HG03457 (cell line): Measurements from ENCODE around the gene OTULIN.
A peak's percentile ranks its signal among the peaks of the same experiment; 100 is the strongest.

ENCODE experiments used
- ATAC-seq: cut with Tn5 transposase; IDR thresholded peaks from one replicate; pipeline ENCODE4 v1.9.1; 2021; ENCODE audit warnings: moderate number of reproducible peaks; ENCODE audit not compliant: unreplicated experiment

OTULIN gene

DNA sequence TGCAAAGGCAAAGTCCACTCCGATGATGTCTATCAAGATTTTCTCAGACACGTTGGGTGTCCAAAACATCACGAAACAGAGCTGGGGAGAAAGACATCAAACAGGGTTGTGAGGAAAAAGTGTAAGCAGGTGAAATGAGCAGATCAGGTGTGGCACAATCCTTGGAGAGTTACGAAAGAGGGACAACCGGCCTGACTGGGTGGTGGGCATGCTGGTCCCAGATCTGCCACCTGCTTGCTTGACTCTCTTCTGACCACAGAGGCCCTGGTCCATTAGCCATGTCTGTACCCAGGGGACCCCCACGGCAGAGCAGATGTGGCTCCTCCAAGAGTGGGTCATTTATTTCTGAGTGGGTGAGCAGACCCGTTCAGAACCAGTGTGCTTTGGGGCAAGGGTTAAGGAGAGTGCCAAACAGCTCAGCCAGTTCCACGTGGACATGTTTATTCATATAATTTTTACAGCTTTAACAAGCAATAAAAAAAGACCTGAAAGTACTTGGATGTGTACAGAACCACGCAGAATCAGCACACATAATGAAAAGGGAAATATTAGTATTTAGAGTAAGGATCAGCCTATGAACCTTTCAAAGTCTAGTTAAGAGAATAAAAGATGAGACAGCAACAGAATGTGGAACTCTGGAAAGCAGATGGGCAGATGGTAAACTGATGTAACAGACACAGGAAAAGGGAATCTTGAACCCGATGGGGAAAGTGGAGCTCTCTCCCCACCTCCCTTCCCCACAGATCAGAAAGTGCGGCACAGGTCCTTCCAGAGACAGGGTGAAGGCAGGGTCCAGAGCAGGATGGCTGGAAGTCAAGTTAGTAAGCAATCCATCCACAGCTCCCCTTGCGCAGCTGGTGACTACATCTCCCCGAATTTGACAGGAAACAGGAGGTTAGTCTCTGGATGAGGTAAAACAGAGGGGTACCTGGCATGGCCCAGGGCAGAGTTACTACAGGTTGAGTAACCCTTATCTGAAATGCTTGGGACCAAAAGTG is 52.5 kb downstream of the OTULIN start:
- ATAC-seq = no peak

DNA sequence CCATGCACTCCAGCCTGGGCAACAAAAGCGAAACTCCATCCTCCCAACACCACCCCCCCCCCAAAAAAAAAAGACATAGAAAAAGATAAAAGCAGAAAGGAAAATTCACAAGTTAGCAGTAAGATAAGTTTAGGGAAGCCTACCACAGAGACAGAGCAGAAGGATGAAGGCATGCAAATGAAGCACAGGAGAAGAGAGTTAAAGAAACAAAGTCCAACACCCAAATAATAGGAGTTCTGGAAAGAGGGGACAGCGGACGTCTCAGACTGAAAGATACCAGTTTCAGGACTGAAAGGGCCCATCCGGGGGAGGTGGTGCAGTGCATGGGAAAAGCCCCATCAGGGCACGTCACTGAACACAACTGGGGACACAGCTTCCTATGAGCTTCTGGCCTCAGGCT is 54.3 kb downstream of the OTULIN start:
- ATAC-seq = no peak

DNA sequence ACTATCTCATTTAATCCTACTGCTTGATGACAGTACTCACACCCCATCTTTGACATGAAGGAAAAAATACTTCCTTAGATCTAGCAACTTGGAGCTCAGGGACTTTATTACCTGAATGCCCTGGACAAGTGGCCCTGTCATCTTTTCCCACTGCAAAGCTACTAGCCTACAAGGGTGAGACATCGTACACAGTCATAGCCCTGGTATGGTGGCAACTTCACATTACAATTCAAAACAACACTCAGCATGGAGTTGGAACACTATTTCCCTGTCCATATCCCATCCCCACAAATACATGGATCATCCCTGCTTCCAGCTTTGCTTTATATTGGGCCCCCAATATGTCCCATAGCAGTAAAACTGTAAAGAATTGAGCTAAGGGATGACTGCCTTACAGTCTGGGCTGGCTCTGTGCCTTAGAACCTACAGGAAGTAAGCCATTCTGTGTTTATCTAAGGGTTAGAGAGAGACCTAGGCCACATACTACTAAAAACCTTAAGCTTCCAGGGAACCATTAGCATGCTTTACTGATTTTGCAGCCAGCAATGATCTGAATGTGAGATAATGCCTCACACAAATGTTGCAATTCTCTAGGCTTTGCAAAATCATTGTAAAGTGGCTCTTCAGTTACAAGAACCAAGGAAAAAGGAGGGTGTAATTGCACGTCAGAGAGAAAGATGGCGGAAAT is 55.9 kb downstream of the OTULIN start:
- no peak for ATAC-seq

DNA sequence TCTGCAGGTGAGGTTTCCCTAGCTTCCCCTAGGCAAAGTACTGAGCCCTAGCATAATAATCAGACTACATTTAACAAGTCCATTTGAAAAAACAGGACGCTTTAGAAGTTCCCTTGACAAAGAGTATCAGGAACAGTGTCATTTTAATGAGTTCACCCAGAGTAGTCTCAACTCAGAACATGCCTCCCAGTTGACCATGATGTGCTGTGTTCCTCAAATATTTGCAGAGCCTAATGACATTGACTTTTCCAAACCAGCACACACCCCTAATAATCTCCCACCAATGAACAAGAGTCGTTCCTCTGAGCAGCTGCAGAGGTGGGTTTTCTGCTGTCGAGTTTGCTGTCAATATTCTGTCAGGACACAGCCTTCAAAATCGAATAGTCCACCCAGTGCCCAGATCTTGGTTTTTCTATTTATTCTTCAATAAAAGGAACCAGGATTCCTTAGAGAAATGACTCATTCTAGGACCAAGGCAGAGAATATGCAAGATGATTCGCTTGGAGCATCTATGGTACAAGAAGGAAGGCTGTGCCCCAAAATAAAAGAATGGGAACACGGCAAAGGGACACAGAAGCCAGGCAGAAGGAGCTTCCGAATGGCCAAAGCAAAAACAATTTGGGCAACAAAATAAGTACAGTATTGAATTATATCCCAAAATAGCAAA is 57.6 kb downstream of the OTULIN start:
- ATAC-seq = no peak

DNA sequence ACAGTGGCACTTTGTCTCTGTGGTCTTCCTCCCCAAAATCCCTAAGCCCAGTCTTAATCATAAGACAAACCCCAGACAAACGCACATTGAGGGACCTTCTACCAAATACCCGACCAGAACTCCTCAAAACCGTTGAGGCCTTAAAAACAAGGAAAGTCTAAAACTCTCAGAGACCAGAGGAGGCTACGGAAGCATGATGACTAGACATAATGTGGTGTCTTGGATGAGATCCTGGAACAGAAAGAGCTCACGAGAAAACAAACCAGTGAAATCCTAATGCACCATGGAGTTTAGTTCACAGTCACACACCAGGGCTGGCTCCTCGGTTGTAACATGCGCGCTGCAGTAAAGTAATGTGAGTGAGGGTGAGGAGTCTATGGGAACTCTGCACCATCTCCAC is 58.4 kb downstream of the OTULIN start:
- no peak for ATAC-seq

DNA sequence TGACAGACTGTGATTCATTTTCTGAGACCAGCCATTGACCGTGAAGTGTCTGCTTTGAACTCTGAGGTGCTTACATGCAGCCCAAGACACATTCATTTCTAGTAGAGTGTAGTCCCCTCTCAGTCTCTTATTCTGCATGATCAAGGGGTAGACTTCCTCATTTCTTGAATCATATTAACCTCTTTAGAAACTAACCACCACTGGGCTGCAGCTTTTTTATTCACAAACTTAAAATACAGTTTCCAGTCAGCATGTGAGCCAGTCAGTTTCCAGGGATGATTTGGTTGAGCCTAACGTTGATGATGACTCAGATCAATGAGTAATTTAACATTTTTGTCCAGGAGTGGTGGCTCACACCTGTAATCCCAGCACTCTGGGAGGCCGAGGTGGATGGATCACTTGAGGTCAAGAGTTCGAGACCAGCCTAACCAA is 59.2 kb downstream of the OTULIN start:
- ATAC-seq = no peak

DNA sequence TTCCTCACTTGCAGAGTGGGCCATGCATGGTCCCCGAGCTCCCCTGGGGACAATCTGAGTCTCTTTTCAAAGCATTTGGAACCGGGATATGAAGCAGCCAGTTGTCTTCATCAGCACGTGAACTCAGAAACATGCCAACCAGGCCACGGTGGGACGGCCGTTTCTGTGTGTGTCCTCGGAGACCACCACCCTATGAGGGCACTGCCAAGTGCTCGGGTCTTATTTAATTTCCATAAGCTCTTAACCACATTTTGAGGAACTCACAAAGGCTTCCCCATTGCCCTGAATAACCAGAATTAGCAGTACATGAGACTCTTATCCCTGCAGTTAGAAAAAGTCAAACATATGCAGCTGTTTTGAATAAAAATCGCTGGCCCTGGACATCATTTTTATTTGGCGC is 60.1 kb downstream of the OTULIN start:
- ATAC-seq = no peak

DNA sequence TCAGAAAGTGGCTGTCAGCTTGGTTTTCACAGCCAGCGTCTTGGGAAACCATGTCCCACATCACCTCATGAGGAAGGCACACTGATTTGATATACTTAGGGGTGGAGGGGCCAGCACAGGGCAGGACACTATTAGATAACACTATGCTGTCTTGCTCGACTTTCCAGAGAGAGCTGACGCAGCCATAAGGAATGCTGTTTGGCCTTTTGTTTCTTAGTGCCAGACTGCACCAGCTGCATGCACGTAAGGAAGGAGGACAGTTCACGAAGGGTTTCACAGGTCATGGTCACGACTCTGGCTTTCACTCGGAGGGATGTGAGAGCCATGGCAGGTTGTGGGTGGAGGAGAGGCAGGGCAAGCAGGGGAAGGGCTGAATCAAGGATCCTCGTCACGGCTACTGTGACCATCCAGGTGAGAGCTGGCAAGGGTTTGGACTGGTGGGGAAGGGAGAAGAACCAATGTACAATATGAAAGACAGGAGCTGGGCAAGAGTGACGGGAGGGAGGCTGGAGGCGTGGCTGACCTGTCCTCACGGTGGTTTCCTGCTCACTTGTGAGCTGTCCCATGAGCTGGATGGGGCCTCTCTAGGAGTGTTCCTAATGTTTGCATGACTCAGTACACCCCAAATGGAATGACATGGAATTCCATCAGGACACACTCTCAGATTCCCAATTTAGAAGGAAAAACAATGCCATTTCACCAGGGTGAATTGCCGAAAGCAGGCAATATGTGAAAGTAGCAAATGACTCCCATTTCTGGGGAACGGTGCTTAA is 61.7 kb downstream of the OTULIN start:
- no peak for ATAC-seq

DNA sequence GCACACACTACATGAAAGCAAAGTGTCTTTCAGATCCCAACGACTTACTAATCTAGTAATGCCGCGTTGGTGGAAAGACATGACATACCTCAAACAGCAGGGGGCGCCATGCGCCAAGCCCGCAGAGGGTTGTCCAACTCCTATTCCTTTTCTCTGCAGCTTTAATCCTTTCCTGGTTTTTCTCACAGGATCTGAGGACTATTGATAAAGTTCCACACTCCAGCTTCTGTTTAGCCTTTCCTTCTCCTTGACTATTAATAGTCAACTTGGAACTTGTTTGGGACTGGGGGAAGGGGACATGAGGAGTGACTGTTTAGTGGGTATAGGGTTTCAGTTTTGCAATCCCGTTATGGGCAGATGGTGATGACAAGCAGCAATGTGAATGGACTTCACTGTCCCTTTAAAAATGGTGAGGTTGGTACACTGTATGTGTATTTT is 62.9 kb downstream of the OTULIN start:
- ATAC-seq = peak; percentile 63

DNA sequence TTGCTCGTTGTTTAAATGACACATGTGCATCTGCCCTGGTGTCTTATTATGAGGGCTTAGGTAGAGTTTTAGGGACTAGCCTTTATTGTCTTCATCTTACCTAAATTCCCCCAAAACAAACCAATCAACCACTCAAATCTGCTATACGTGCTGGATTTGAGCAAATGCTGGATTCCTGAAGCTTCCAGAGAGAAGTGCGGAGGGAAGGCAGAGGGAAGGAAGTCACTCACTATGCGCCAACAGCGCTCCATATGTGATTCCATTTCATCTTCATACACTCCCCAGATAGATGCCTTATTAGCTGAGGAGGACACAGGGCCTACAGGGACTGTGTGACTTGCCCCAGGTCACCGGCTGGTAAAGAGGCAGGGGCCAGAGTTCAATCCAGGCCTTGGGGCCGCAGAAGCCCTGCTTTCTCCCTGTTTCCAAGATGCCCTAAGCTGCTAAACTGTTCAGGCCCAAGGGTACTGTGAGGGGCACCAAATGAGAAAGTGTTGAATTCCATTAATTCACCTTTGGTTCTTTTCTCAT is 63.5 kb downstream of the OTULIN start:
- no peak for ATAC-seq

DNA sequence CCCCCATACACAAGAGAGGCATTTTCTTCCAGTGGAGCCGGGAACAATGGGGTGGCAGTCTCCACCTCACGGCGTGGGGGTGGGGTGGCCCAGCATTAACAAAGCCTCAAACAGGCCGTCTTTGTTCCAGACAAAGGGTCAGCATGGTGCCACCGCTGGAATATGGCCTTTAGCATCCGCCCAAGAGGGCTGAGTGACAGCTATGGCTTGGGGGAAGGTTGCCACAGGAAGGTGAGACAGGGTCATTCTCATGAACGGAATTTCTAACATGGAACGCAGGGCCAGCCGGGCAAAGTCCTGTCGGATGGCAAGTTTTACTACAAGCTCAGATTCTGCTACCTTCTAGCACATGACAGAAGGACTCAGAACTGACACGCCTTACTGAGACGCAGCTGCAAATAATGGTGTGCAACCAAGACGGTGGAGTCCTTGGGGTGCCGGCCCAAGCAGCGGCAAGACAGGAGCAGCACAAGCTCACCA is 64.0 kb downstream of the OTULIN start:
- ATAC-seq = no peak

DNA sequence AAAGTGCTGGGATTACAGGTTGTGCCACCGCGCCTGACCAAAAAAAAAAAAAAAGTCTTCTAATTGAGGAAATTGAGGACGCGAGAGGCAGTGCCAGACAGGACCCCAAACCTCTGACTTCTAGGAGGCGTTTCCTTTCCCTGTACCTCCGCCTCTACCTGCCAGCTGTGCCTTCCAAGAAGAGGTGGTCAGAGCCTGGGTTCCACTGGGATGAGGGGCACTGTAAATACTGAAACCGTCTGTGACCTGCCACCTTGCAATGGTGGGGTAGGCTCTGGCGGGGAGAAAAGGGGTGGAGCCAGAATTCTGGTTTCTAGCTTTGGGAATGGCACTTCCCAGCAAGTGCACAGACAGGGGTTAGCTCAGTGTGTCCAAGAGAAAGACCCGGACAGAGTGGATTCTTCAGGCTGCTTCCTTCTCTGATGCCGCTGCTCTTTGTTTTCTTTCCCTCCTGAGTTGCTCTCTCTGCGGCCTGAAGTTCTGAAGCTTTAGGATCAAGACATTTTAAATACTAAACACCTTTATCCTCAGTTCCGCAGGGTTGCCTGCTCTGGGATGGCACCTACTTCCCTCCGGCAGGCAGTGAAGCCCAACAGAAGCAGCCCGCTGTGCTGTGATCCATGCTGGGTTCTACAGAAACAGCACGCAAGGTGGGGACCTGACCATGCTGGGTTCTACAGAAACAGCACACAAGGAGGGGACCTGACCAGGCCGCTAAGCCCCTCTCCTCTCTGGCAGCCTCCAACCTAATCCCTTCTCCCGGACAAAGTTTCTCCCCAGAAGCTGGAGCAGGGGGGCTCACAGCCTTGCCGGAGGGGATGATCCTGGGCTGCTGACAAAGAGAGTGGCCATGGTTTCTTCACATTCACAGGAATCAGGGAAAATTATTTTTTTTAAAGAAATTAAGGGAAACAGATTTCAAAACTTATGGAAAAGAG is 65.2 kb downstream of the OTULIN start:
- no peak for ATAC-seq

DNA sequence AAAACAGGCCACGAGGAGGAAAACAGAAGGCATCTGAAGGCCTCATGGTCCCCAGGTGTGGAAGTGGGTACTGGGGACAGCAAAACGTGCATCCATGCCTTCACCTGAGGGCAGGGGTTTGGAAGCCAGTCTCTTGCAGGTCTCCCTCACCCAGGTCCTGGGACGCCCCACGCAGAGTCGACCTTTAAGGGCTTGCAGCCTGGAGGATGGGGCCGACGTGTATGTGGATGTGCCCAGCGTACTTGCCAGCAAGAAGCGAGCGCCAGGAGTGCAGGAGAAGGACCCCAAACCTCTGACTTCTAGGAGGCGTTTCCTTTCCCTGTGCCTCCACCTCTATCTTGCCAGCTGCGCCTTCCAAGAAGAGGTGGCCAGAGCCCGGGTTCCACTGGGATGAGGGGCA is 65.9 kb downstream of the OTULIN start:
- ATAC-seq = no peak

DNA sequence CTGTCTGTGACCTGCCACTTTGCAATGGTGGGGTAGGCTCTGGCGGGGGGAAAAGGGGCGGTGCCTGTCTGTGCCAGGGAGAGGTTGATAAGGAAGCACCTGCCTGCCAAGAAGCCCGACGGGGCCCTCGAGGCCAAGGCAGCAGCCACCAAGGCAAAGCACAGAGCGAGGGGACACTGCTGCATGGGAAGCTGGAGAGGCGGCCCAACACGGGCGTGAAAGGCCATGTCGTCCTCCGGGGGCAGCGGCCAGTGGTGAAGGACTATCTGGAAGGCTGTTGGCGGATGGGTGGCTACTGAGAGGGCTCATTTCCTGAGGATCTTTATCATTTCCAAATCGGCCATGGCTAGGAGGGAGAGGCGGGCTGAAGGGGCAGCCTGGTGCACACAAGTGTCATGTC is 66.4 kb downstream of the OTULIN start:
- no peak for ATAC-seq

DNA sequence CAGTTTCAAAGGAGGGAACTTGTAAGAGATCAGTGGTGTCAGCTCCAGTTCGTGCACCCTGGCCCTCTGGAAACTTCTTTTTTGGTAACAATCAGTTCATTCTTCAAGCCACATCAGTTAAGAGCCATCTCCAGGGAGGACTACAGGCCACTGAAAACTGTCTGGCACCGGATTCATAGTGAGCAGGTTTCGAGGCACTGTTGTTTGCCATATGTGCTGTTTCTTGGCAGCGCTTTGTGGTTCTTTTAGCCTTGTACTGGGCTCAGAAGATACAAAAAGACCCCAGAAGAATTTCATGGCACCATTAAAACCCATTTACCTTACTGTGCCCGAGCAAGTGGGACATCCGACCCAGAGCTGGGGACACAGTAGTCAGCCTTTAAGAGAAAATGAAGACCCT is 68.5 kb downstream of the OTULIN start:
- ATAC-seq = no peak

DNA sequence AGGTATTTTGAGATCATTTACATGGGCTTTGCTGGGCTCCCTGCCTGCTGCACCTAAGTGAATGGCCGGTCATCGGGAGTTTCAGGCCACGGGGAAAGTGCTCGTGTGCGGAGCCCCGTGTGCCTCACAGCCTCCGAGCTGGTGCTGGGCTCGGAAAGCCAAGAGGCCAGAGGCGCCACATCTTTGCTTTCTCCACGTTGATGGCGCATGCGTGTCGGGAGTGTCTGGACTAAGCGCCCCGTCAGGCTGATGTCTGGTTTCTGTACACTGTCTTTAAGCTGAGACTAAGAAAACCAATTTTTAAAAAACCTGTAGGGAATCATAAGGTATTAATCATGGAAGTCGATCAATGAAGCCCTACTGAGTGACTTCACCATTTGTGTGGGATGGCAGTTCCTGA is 69.1 kb downstream of the OTULIN start:
- no peak for ATAC-seq

DNA sequence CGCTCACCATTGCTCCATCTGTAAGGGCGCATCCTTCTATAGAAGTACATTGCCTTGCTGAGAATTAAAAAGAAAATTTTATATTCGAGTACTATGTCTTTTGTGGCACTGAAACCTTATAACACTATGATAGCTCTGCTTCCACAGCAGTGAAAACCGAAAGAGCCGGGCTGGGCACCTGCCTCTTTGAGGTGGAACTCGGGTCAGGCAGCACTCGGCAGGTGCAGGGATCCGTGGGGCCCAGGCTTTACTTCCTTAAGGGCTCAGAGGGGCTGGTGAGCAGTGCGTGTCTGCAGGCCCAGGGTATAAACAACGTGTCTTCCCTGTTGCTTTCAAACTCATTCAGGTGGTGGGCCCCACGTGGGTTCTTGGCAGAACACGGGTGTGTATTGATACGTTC is 69.9 kb downstream of the OTULIN start:
- no peak for ATAC-seq

DNA sequence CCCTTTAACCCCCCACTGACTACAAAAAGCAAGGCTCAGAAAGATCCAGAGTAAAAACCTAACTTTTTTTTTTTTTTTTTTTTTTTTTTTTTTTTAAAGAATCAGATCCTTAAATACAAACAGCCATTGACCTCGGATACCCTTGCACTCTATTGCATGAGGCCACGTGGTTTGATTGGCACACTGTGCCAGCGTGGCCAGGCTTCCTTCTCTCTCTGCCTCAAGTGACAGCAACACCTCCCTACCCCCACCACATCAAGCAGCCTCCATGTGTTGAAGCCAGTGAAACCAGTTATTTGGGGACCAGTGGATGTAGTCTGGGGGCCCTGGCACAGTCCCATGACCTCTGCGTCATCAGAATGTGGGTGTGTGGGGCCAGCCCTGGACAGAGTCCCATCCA is 71.4 kb downstream of the OTULIN start:
- no peak for ATAC-seq

DNA sequence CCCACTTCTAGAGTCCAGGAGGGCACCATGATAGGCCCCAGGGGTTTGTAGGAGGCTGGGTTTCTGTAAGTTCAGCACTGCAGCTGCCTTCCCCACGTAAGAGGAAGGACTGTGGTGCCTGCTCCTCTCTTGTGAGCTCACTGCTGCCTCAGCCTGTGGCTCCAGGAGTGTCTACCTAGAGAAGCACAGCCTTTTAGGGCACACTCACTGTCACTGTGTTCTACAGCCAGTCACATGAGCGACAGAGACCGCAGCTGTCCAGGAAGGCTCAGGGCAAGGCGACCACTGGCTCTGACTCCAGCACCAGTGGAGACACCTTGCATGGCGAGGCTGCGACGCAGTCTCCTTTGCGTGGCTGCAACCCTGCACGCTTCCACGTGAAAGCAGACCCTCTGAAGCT is 72.8 kb downstream of the OTULIN start:
- no peak for ATAC-seq
